Measurements from ENCODE around the gene PLEKHA8.

GRCh38 chr7:30117896-30118295 lies 89.7 kb downstream of the PLEKHA8 start:
- TF ChIP-seq CTCF (IDR thresholded peaks at IDR 0.05), result no peak
- no peak for TF ChIP-seq POLR2A (IDR thresholded peaks at IDR 0.05)
